Testis (tissue), 2 donors: ENCODE results near the gene CSRNP2.
"Not testable (repeated sequence)": the region's sequence is repeated elsewhere in the genome, so short reads cannot be mapped to it uniquely, and the experiment has no call there.

Experiments used
- POLR2A ChIP-seq: fragments of 450-650 bp; IDR thresholded peaks from one replicate; pipeline ENCODE4 v1.6.1; 2017; ENCODE audit warnings: antibody characterized with exemption, mild to moderate bottlenecking, moderate library complexity
- TF ChIP-seq, protein P1 (sequence below), 3 experiments: fragments of 450-650 bp in 2 of 3; fragments of 200-600 bp in 1 of 3; sonication (generic) in 1 of 3; IDR thresholded peaks; one replicate each; pipeline ENCODE4 v1.5.1; 2016 to 2019; ENCODE audit warnings: antibody characterized with exemption in 3 of 3, mild to moderate bottlenecking in 2 of 3, moderate library complexity in 1 of 3

DNA sequence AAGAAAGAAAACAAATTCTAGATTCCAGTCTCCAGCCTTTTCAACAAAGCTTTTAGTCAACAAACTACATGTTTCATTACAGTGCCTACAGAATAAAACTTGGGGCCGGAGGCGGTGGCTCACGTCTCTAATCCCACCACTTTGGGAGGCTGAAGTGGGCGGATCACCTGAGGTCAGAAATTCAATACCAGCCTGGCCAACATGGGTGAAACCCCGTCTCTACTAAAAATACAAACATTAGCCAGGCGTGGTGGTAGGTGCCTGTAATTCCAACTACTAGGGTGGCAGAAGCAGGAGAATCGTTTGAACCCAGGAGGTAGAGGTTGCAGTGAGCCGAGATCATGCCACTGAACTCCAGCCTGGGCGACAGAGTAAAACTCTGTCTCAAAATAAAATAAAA is 68.9 kb downstream of the CSRNP2 start:
- TF ChIP-seq, protein P1, sequence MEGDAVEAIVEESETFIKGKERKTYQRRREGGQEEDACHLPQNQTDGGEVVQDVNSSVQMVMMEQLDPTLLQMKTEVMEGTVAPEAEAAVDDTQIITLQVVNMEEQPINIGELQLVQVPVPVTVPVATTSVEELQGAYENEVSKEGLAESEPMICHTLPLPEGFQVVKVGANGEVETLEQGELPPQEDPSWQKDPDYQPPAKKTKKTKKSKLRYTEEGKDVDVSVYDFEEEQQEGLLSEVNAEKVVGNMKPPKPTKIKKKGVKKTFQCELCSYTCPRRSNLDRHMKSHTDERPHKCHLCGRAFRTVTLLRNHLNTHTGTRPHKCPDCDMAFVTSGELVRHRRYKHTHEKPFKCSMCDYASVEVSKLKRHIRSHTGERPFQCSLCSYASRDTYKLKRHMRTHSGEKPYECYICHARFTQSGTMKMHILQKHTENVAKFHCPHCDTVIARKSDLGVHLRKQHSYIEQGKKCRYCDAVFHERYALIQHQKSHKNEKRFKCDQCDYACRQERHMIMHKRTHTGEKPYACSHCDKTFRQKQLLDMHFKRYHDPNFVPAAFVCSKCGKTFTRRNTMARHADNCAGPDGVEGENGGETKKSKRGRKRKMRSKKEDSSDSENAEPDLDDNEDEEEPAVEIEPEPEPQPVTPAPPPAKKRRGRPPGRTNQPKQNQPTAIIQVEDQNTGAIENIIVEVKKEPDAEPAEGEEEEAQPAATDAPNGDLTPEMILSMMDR (IDR thresholded peaks at IDR 0.05), result not testable (repeated sequence)
- not testable (repeated sequence) for TF ChIP-seq POLR2A
